ENCODE data around the gene MED26.

MED26 gene

DNA sequence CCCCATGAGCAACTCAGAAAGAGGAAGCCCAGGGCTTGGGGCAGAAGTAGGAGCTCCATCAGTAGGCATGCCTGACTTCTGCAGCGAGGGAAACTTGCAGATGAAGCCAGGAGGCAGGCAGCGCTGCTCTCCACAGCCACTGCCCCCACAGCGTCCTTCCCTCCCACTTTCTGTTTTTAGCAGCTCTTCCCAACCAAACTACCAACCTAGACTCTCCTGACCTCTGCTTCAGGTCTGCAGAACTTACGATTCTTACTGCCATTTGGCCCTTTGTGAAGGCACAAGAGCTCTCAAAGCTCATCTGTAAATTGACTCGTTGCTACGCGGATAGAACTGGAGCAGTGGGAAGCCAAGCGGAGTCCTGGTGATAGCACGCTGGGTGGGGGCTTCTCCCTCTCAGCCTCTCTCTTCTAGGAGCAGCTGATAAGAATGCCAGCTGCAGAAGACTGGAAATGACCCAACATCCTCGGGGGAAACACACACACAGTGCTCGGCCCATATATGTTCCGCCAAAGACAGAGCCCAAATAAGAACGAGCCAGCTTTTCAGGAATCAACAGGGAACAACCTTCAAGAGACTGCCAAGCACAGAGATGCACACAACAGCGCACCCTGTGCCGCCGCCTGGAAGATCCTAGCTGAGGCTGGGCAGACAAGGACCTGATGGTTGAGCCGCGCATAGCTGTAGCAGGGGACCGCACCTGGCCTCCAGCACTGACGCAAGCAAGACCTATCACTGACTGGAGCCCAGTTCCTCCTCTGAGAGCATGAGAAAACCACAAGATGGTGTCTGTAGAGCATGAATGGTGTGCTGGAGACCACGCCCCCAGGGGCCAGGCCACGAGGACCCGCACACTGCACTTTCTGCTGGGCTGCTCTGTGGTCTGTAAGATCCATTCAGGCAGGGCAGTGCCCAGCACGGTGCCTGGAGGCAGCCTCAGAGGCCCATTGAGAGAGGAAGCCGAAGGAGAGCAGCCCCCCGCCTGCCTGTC is 39.9 kb downstream of the MED26 start:
- peak; percentile 61 for DNase-seq

DNA sequence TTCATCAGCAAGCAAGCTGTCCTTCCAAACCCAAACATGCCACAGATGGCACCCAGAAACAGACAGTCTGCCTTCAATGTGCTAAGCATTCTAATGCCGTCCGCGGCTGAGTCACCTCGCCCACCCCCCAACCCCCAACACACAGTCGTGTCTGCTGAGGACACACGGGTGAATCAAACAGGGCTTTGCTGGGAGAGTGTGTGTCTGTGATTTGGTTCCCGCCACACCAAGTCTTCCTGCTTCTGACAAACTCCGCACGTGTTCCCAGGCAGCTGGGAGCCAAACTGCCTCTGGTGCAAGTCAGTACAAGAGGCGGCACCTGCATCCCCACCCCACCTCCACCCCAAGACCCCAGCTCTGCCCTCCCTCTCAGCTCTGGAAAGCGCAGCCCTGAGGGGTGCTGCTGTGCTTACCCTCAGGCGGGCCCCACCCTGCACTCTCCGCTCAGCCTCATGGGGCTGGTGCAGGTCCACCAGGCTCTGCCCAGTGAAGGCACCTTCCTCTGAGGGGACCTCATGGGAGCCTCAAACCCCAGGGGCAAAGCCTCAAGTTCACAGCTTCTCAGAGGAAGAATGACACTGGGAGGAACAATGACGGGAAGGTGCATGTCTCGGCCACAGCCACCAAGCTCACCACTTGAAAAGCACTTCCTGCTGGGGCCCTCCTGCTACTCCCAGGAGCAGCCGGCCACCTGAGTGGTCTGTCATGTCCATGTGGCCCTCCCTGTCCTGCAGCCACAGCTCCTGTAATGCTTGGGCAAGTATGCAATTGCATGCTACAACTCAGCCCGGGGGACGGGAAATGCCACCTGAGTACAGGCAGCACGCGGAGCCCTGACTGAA is 40.8 kb downstream of the MED26 start:
- peak; percentile 69 for DNase-seq

DNA sequence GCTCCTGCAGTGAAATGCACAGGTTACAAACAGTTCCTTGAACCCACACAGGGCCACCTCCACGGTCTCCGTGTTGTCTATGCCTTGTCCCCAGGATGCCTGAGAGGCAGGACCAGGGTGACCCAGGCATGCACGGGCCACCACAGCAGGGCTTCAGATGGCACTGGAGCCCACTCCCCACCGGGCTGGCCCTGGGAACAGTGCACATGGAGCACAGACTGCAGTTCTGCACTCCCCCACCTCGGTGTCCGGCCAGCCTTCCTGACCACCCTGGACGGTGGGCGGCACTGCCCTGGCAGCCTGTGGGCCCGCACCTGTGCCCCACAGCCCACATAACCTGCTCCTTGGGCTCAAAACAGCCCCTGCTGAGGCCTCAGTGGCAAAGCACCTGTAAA is 41.5 kb downstream of the MED26 start:
- no peak for DNase-seq

DNA sequence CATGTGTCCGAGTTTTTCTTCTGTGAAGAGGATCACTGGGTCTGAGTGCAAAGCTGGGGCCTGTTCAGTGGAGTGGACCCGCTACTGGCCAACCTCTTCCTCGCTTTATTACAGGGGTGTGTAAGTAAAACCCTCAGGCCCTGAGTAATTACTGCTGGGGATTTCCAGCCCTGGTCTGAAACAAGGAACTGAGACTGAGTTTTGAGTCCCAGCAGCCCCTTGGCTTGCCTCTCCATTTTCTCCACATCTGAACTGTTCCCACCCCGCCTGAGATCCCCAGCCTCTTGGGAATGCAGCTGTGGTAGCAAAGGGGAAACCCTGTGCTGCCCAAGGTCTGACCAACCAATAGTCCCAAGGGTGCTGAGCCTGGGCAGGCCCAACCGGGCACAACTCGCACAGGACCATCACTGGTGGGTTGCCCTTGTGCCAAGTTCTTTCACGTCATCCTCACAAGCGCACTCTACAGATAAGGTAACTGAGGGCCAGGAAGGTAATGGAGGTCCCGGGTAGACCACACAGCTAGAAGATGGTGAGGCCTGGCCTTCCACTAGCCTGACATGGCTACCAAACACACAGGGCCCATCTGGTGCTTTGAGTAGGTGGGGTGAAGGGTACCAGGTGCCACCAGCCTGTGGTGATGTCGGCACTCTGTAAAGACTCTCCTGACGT is 42.1 kb downstream of the MED26 start:
- no peak for DNase-seq

DNA sequence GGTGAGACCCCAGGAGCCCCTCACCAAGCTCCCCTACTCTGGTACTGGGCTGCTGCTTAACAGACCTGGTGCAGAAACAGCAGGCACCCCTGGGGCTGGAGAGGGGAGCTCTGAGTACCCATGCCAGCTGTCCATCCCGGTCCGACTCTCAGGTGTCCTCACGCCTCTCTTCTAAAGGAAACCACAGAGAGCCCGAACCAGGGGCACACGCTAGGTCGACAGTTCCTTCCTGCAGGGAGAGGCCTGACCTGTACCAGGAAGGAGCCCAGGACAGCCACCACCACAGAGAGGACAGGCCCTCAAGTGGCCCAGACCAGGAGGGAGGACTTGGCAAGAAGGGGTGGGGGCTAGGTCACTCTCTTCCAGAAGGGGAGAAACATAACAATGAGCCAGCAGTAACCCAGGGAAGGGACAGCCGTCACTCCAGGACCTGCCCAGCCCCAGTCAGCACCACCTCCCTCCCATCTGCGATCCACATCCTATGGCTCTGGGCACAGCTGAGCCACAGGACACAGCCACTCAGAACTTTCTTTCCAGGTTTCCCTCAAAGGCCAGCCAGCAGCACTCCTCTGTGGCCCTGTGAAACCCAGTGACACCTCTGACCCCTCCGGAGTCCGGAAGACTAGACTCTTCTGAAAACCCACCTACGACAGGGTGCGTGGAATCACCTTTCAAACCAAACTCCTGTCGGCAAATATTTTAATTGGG is 42.8 kb downstream of the MED26 start:
- DNase-seq, result no peak

DNA sequence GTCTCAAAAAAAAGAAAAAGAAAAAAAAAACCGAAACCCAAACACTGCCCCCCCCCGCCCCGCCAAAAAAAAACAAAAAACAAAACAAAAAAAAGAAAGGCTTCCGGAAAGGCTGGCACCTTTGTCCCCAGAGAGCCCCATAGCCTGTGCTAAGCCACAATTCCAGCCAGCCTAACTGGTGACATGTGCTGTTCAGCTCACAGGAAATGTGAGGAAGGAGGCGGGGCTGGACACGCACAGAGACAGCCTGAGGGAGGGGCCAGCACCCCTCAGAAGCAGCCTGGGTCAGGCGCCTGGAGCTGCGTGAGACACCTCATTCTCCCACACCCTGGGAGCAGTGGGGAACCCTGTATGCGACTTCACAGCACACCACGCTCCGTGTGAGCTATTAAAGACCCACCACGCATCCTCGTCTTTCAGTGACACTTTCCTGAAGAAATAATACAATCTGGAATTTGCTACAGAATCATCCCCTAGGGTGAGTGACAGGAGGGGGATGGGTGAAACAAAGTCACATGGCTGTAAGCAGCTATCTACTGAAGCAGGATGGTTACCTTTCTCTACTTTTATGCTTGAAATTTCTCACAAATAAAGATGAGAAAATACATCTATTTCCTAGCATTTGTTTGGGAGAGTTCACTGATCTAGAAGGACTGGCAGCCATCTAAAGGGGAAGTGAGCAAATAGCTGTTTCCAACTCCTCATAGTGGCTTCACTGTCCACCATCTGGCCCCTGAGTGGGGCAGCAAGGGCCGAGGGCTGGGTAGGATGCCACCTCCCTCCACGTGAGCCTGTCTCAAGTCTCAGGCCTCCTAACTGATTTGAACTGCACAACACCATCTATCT is 43.5 kb downstream of the MED26 start:
- peak; percentile 88 for DNase-seq

DNA sequence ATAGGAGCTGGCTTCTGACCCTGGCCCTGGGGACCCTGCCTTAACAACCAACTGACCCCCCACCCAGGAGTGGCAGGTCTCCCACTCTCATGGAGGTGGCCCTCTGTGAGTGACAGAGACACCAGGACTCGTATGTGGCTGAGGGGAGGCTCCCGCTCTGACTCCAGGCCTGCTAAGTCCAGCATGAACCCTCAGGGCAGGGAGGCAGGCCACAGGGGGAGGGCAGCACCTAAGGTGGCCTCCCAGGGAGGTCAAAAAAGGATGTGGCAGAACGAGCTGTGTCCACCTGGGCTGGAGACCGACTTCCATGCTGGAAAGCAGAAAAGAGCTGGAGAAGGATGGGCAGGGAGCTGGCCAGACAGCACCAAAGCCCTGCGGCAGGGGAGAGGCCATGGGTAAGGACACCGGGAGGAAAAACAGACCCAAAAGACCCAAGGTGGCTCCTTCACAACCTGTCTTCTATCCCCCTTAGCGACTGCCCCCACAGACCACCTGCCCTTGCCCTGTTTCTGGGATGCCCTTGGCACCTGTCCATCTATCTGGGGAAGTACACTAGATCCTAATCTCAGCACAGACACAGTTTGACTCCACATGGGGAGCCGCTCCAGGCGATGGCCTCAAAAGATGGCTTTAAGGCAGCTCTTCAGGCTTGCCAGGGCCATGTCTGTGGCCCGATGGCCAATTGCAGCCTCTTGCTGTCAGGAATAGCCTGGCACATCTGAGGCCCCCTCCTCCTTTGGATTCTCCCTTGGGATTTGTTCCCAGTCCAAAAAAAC is 45.3 kb downstream of the MED26 start:
- no peak for DNase-seq

DNA sequence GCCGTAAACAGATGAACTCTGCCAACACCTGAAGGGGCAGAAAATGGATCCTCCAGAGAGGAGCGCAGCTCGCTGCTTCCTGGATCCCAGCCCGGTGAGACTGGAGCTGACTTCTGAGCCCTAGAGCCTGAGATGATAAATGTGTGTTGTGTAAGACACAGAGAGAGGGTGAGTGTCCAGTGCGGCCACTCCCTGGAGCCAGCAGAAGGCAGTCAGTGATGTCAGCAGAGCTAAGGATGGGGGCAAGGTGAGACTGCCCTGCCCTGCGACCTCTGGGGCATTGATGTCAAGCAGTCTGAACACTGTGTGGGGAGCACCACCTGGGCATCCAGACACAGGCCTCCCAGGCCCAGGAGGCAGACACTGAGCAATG is 46.0 kb downstream of the MED26 start:
- no peak for DNase-seq

DNA sequence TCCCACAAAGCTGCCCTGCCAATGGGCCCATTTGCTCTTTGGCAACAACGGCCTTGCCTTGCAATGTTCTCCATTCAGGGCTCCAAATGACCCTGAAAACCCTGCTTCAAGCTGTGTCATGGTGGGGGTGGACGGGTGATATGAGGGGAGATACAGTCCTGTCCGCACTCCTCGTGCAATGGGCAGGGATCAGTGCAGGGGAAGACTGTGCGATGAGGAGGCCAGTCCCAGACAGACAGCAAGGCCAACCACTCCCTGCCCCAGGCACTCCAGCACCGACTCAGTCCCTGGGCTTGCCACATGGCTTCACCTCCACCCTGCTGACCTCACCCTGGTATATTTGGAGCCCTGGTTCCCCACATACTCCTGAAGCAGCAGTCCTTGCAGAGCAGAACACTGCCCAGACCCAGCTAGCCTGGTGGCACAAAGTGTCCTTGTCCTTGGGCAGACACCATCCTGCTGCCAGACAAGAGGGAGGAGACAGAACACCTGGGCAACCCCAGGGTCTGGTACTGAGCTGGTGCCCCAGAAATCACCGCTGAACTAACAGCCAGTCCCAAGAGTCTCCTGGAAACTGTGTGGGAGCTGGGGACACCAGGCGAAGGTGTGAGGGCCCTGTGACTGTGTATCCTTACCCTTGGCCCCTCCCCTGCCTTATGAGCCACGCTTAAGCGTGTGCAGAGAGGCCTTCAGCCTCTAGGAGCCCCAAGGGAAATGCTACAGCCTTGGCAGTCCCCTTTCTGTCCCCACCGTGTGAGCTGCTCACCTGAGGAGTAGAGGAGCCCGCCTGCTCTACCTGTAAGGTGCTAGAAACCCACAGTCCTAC is 46.6 kb downstream of the MED26 start:
- no peak for DNase-seq

DNA sequence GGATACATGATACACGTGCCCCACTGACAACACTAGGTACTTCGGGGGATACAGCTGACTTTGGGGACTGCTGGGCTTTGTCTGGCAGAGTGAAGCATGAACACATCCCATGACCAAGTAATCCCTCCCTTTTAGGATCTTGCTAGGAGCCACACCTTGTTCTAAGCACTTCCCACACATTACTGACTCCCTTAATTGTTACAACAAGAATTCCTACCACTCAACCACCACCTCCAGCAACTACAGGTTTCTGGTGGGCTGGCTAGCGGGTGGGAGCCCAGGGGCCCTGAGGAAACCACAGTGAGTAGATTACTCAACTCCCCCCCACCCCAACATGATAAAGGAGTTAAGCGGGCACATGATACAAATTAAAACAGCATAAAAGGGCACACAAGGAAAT is 48.6 kb downstream of the MED26 start:
- DNase-seq, result no peak

DNA sequence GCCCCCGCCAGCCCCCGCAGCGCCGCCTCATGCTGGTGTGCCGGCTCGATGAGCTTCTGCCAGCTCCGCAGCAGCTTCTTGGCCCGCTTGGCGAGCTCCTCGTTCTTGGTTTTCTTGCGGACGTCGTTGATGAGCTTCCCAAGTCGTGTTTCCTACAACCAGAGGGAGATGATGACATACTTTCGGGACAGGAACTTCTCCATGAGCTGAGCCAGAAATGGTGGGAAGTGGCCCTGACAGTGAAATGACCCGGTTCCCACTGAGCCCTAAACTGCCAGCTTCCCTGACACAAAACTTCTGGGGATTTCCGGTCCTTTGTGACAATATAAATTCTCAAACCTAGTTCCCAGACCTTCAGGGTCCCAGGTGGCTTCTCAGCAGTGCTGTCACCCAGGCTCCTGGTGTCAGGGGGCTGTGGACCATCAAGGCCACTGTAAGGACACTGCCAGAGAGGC is 50.4 kb downstream of the MED26 start:
- no peak for DNase-seq

DNA sequence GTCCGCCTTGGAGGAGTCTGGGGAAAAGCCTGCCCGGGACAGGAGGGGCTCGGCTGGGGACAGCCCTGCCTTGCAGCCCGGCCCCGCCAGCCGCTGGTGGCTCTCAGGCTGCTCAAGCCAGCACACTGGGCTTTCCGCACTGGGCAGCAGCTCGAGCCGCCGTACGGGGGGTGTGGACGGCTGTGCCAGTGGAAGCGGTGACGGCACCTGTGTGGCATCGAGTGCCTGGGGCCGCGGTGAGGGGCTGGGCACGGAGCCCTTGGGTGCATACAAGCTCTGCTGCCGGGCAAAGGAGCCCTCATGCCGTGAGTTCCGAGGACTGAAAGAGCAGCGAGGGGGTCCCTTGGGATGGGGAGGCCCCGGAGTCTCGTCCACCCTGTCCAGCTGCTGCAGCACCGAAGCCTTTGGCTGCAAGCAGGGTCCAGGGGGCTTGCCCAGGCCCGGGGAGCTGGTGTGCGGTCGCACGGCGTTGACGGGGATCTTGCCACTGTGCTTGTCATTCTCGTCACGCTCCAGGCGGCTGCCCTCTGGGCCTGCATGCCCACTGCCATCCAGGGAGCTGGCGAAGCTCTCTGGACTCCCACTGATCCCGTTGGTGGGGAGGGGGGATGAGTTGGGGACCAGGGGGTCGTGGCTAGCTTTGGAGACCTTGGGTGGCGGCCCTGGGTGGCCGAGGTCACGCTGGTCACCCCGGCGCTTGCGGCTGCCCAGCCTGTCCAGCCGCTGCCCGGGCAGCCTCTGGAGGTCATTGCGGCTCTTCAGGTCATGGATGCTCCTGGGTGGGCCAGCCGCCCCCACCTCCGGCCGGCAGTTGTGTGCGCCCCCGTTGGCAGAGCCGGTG is 51.1 kb downstream of the MED26 start:
- DNase-seq, result no peak

DNA sequence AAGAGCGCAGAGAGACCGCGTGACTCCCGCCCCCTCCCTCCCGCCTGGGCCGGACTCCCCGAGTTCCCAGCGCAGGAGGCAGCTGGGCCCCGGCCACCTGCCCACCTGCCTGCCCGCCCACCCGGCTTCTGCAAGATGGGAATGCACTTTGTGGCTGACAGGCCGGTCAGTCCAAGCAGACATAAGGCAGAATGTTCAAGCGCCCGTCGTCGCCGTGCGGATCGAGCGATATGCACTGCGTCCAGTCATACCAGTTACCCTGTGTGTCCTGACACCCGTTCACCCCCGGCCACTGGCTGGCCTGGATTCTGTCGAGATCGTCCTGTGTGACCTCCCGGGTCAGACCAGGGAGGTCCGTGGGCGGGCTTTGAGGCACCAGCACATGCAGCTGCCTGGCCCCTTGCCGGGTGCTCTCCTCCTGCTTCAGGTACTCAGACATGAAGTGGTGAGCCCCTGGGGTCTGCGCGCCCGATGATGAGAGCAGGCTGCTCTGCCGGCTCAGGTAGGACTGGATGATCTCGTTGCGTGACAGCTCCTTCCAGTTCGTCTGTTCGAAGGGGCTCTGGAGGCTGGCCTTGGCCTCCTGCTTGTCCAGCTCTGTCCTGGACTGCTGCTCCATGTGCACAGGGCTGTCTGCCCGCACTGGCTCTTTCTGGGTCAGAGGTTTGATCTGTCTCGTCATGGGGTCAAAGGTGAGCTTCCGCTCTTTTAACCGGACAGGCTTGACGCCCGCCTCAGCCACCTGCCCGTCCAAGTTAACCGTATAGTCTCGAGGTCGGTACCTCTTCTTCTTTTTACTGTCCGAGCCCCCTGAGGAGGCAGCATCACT is 51.9 kb downstream of the MED26 start:
- no peak for DNase-seq

DNA sequence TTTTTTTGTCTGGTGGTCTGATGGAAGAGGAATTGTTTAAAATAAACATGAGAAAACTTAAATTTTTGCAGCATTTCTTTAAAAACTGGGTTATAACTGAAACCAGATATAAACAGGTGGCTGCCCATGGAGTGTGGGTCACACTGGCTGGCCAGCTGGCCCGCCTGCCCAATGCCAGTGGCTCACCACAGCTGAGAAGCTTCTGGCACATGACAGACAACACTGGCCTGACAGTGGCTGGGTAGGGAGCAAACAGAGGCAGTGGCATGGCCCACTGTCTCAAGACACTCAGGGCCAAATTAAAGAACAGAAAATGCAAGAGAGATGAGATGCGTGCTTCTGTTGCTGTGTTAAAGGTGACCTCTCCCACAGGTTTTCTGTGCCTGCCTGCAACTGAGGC is 52.7 kb downstream of the MED26 start:
- no peak for DNase-seq

DNA sequence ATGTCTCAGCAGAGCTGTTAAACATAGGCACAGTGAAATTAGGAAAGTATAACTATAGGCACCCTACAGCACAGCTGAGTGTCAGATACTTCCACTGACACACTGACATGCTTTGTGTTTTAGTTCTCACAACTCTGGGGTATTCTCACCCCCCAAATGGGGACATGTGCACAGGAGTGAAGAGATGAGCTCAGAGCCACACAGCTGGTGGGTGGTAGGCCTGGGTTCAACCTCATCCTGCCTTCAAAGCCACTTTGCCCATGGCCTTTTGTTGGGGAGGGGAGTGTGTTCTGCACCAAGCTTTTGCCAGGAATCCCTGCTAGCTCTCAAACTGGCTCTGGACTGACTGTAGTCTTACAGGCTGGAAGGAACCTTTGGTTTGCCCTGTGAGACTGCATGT is 54.1 kb downstream of the MED26 start:
- no peak for DNase-seq

DNA sequence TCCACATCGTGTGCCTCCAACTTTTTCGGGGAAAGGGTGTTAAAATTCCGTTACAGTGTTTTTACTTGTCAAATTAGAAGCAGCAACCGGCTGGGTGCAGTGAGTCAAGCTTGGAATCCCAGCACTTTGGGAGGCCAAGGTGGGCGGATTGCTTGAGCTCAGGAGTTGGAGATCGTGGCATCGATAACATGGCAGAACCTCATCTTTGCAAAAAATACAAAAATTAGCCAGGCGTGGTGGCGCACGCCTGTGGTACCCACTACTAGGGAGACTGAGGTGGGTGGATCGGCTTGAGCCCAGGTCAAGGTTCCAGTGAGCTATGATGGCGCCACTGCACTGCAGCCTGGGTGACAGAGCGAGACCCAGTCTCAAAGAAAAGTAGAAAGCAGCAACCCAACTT is 54.7 kb downstream of the MED26 start:
- DNase-seq, result no peak

DNA sequence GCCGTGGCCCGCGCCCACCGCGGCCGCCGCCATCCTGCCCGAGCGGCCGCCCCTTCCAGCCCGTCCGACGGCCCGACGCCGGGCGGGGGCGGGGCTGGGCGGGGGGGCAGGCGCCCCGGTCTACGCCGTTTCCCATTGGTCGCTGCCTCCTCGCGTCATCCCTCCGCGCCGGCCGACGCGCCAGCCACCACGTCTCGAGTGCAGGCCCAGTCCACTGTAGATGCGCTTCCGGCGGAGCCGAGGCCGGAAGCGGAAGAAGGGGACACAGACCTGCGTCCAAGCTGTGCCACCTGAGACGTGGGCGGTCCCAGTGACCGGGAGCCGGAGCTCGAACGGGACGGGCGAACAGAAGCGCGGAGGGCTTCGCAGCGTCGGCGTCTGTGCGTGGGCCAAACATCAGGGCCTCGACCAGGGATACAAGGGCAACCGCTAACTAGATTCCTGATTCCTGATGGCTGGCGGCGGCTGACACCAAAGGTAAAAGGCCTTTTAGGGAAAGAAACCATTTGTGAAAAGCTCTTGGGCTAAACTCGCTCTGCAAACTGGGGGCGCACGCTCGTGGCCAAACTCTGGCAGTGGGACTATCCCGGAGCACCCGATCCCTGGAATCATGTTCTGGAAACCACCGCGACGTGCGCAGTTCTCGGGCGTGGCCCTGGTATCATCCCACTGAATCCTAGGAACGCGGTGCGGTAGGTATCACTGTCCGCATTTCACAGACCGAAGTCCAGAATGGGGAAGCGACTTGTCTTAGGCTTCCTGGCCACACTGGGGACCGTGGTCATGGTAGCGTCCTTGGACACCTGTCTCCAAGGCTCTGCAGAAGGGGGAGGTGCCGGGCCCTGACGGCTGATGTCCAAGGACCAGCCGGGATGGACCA is 55.4 kb downstream of the MED26 start, which contains the start of gene SLC35E1:
Gene SLC35E1 (minus strand): TSS at position 84 of the 880 bp plus-strand sequence. CDS start 51 bp downstream, at position 33.
- DNase-seq, result peak; percentile 89

All from activated CD4-positive, alpha-beta T cell treated with anti-CD3 and anti-CD28 coated beads, Interleukin-2, amount 50 U/mL, for 1 hour (primary cell).